Measurements from ENCODE around the gene KRT7.

KRT7 gene

DNA sequence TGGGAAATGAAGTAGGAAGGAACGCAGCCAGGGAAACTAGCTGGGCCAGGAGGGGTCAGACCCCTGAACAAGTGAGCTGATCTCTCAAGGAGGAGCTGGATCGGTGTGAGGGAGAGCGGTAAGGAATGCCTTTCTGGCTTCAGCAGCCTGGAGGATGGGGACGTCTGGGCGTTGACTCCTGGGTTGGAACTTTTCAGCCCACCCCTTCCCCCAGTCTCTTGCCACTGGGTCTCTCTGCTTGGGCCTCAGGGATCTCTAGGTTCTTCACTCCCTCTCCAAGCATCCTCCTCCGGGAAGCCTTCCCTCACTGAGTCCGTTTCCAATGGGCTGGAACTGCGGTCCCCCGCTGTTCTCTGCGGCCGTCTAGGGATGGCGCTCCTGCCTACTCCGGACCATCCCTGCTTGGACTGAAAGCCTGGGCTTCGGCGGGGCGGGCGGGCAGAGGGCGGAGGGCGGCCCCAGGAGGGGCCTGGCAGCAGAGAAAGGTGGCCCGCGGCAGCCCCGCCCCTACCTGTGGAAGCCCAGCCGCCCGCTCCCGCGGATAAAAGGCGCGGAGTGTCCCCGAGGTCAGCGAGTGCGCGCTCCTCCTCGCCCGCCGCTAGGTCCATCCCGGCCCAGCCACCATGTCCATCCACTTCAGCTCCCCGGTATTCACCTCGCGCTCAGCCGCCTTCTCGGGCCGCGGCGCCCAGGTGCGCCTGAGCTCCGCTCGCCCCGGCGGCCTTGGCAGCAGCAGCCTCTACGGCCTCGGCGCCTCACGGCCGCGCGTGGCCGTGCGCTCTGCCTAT lies at the start of gene KRT7:
KRT7 (plus strand) TSS at position 570 of the 788 bp plus-strand sequence; CDS start at position 624, 54 bp downstream.
- DNase-seq (ENCODE audit: low read depth, low spot score) = no peak
- CTCF ChIA-PET = interaction anchor here (0.8 to 6.8 kb wide), 5 partner anchors 11 to 95 kb away, joined by 3 to 46 read pairs (median 7); no protein-coding TSS in a partner anchor
- H3K4me3 ChIP-seq (ENCODE audit: low read depth, low read length) = peak within 1 kb of the TSS; percentile 42
- POLR2A ChIA-PET = interaction anchor here (1.0 to 1.2 kb wide), 2 partner anchors 11 to 46 kb away, joined by 3 read pairs; no protein-coding TSS in a partner anchor
- TF ChIP-seq, protein P1, sequence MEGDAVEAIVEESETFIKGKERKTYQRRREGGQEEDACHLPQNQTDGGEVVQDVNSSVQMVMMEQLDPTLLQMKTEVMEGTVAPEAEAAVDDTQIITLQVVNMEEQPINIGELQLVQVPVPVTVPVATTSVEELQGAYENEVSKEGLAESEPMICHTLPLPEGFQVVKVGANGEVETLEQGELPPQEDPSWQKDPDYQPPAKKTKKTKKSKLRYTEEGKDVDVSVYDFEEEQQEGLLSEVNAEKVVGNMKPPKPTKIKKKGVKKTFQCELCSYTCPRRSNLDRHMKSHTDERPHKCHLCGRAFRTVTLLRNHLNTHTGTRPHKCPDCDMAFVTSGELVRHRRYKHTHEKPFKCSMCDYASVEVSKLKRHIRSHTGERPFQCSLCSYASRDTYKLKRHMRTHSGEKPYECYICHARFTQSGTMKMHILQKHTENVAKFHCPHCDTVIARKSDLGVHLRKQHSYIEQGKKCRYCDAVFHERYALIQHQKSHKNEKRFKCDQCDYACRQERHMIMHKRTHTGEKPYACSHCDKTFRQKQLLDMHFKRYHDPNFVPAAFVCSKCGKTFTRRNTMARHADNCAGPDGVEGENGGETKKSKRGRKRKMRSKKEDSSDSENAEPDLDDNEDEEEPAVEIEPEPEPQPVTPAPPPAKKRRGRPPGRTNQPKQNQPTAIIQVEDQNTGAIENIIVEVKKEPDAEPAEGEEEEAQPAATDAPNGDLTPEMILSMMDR (IDR thresholded peaks at IDR 0.05; ENCODE audit: insufficient read depth, low read length, missing control alignments) = peak; percentile 25

DNA sequence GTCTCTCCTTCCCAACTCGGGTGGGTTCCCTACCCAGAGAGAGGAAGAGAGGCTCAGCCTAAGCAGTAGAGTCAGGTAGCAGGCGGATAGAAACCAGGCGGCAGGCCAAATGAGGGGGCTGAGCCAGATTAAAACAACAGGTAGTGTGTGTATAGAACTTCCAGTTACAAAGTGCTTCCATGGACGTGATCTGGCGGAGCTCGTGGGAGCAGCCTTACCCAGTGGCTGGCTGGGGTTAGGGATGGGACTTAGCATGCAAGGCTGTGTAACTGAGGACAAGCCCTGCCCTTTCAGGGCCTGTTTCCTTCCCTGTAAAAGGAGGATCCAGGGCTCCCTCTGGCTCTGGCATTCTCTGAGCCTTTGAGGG lies 49.5 kb upstream of the KRT7 start:
- ChIA-PET POLR2A (interaction anchor here (1.0 kb wide), 1 partner anchor 9 kb away, joined by 4 read pairs; the partner anchor contains the start of gene KRT80), CTCF (interaction anchor here (1.1 to 4.6 kb wide), 9 partner anchors 8 to 96 kb away, joined by 3 to 29 read pairs (median 4); partner anchors contain the start of gene KRT80)
- TF ChIP-seq, protein P1 (IDR thresholded peaks at IDR 0.05; ENCODE audit: insufficient read depth, low read length, missing control alignments) = no peak
- H3K4me3 ChIP-seq (ENCODE audit: low read depth, low read length) = no peak overlapping the region
- no peak for DNase-seq (ENCODE audit: low read depth, low spot score)

DNA sequence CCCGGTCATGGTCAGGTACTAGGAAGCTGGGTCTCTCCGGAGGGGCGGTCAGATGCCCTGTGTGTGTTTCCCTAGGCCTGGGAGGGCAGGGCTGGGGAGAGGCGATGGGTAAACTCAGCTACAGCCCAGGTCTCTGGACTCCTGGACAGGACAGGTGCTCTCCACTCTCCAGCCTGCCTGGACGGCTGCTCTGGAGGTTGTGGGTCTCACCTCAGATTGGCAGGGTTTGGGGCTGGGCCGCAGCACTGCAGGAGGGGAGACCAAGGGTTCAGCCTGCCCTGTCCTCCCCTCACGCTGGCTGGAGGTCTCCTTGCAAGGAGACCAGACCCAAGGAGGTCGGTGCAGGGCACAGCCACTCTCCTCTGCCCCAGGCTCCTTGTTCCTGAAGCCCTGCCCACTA lies 49.1 kb upstream of the KRT7 start:
- H3K4me3 ChIP-seq (ENCODE audit: low read depth, low read length) = no peak overlapping the region
- ChIA-PET CTCF (interaction anchor here (0.8 to 4.6 kb wide), 8 partner anchors 7 to 95 kb away, joined by 3 to 29 read pairs (median 4); partner anchors contain the start of gene KRT80), POLR2A (no interaction called here)
- TF ChIP-seq, protein P1 (IDR thresholded peaks at IDR 0.05; ENCODE audit: insufficient read depth, low read length, missing control alignments) = no peak
- no peak for DNase-seq (ENCODE audit: low read depth, low spot score)

DNA sequence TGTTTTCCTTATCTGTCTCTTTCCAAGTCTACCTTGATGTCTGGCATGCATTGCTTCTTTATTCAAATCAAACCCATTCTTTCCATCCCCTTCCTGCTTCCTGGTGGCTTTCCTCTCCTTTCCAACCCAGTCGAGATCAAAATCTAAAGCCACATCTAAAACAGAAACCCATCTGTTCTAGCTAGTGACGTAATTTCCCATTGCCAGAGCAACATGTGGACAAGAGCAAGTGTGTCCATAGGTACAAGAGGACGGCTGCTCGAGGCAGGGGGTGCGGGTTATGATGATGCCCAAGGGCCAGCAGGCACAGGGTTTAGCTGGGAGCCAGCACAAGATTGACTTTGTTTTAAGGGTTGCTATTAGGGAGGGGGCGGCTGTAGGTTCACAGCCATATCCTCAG lies 48.2 kb upstream of the KRT7 start:
- TF ChIP-seq, protein P1 (IDR thresholded peaks at IDR 0.05; ENCODE audit: insufficient read depth, low read length, missing control alignments) = no peak
- ChIA-PET POLR2A (no interaction called here), CTCF (interaction anchor here (0.7 to 4.6 kb wide), 12 partner anchors 8 to 143 kb away, joined by 3 to 29 read pairs (median 4); no protein-coding TSS in a partner anchor)
- no peak for DNase-seq (ENCODE audit: low read depth, low spot score)
- H3K4me3 ChIP-seq (ENCODE audit: low read depth, low read length) = no peak overlapping the region

DNA sequence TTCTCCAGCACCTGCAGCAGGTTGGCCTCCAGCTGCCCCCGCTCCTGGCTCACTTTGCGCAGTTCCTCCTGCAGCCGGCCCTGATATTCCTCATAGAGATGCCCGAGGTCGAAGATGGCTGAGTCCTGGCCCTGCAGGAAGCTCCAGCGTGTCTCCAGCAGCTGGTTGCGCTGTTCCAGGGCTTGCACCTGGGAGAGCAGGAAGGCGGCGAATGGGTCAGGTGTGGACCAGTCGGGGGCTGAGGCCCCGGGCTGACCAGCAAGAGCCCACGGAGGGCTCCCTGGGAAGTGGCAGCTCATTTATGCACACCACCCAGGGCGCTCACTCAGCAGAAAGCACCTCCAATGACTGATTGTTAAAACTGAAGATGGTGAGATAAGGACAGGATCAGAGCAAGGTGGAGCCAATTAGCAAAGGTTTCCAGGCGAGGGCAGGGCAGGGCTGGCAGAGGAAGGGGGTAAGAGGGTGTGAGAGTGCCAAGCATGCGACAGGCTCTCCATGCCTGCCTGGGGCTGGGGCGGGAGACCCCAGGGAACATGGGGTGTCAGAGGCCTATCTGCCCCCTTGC lies 47.6 kb upstream of the KRT7 start:
- DNase-seq (ENCODE audit: low read depth, low spot score) = no peak
- no peak overlapping the region for H3K4me3 ChIP-seq (ENCODE audit: low read depth, low read length)
- ChIA-PET CTCF (interaction anchor here (1.0 to 4.6 kb wide), 16 partner anchors 8 to 142 kb away, joined by 3 to 29 read pairs (median 4); partner anchors contain the start of gene KRT86), POLR2A (interaction anchor here (0.6 to 1.2 kb wide), 3 partner anchors 8 to 38 kb away, joined by 3 to 8 read pairs (median 5); no protein-coding TSS in a partner anchor)
- TF ChIP-seq, protein P1 (IDR thresholded peaks at IDR 0.05; ENCODE audit: insufficient read depth, low read length, missing control alignments) = no peak
